NCI-H1417 treated with DMSO at 0.1 percent for 48 hours (cell line): Measurements from ENCODE around the gene ZFYVE1.
"Not testable (repeated sequence)": the region's sequence is repeated elsewhere in the genome, so short reads cannot be mapped to it uniquely, and the experiment has no call there.

Experiments used
- DNase-seq: peaks from one replicate; lab custom pipeline; 2025; lab: John Stamatoyannopoulos, UW

ZFYVE1 gene

DNA sequence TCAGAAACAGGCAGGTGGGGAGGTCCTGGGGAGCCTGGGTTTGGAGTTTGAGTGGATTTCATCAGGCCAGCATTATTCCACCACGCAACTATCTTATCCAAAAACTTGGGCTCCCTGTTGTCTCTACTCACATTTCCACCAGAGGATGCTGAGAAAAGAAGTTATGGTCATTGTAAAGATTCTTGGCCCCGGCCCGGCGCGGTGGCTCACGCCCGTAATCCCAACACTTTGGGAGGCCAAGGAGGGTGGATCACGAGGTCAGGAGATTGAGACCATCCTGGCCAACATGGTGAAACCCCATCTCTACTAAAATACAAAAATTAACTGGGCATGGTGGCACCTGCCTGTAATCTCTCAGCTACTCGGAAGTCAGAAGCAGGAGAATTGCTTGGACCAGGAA is 70.2 kb downstream of the ZFYVE1 start:
- not testable (repeated sequence) for DNase-seq

DNA sequence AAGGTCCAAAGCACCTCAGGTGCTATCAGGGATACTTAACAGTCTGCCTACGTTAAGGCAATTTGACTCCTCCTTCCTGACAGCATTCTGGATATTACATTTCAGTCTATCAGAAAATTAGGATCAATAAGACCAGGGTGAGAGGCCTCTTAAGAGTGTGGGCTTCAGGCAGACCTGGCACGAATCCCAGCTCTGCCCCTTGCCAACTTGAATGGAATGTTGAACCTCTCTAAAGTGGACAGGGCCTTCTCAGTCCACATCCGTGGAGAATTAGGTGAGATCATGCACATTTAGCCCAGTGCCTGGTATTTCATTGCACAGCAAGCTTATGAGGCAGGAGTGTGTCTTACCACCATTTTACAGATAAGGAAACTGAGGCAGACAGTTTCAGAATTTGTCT is 74.7 kb downstream of the ZFYVE1 start:
- no peak for DNase-seq

DNA sequence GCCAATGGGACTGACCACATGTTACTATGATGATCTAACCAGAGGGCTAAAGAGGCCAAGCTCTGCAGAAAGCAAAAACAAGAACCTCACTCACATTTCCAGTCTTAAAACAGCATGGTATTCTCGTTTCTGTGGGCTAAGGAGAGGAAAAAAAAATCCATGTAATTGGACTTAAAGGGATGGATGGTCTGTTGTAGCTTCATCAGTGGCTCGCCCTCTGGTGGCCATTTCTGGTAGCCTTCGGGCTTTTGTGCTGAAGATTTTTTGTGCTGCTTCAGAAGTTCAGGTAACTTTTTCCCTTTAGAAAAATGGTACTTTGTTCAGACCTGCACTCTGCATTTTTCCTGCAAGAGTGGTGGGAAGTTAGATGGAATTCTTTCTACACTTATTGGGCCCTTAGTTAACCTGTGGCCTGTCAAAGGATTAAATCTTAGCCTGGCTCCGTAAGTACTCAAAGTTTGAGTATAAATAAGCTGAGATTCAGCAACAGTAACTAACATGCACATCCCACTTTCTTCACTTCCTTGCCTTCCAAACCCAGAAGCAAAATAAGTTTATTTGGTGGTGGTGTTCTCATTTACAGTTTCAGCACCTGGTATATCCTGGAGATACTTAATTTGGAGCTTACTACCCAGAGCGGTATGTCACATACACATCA is 78.3 kb downstream of the ZFYVE1 start:
- DNase-seq, result no peak

DNA sequence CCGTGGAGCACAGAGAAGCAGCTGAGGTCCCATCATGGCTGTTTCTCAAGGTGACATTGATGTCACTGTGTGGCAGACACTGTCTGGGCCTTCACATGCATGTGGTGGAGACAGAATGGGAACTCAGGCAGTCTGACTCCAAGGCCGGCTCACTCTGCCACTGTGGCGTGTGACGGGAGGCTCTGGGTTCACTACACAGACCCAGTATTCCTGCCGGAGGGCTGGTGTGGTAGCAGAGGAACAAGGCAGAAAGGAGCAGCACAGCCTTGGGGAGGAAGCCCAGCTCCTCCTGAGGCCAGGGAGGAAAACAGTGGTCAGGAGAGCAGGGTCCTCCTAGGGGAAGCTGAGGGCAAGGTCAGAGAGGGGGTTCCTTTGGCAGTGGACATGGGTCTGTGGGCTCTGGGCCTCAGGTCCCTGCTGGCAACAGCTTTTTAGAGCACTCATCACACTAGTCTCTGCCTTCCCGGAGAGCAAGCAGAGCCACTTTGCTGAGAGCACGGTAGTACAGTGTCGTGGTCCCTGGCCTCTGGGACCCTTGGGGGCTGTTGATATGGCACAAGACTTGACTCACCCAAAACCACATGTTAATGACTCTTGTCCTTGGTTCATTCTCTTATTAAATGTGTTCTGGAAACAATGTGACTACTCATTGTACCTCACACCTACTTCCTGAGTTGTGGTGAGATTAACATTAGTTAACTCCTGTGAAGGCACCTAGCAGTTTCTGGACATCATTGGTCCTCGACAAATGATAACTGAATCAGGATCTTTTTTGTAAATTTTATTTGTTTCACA is 79.3 kb downstream of the ZFYVE1 start:
- no peak for DNase-seq

DNA sequence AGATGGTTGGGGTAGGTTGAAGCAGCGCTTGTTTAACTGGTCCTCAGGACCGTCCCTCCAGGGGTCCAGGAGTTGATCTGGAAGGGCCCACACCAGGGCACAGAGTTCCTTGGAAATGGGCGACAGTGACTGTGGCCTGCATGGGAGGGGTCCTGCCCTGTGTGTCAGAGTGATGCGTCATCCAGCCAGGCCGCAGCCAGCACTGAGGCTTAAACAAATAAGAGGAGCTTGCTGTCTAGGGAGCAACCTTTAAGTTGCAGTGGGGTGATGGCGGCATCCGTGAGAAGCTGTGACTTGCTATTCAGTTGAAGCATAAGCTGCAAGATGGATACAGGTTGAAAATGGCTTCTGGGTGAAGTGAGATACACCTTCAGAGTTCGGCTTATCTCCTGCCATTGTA is 80.4 kb downstream of the ZFYVE1 start:
- DNase-seq, result no peak

DNA sequence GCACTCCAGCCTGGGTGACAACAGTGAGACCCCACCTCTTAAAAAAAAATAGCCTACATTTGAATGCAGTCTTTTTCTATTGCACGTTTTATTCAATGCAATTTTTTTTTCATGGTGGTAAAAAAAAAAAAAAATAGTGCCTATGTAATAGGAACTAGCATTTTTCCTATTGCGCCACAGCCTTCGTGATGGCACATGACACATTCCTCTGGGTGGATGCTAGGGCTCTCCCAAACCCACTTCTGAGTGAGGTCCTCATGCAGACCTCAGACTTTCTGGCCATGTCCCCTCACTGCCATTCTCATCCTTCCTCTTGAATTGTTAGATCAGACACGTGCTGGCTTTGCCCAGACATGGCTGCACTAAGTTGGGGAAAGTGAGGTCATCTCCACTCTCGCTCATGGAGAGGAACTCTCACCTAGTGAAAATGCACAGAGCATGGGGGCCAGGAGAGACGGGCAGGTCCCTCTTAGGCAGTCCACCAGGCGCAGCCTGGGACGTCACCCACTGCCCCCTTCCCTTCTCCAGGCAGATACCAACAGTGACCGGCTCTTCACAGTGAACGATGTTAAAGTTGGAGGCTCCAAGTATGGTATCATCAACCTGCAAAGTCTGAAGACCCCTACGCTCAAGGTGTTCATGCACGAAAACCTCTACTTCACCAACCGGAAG is 81.4 kb downstream of the ZFYVE1 start:
- DNase-seq, result no peak

DNA sequence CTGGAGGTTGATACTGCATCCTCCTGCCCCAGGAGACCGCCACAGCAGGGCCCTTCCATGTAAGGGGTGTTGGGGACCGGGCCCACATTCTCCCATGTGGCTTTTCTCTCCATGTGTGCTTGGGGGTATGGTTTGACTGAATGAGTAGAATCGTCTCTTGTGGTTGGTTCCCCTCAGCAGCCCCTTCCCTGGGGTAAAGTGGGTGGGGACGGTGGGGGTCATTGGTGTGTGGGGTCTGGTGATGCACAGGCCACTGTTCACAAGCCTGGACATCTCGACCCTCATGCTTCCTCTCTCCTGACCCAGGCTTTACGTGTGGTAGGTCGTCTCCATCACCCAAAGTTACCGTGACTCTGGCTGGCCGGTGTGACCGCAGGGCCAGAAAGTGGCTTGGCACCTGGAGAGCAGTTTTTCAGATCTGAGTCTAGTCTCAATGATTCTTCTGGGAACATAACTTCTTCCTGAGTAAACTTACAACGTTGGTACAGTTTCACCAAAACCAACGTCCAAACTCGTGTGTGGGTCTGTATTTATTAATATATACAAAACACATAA is 83.0 kb downstream of the ZFYVE1 start:
- no peak for DNase-seq

DNA sequence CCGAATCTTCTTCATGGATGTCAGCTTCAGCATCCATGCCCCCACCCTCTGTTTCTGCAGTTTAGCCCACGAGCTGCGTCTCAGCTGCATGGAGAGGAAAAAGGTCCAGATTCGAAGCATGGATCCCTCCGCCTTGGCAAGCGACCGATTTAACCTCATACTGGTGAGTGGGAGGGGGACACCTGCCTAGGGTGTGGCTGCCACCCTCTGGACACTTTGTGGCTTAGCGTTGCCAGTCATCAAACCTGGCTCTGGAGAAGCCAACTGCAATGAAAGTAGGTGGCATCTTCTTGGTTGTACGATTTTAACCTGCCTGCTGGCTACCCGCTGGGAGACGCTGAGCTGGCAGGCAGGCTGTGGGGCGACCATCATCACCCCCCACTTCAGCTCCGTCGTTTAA is 84.0 kb downstream of the ZFYVE1 start:
- DNase-seq, result no peak

DNA sequence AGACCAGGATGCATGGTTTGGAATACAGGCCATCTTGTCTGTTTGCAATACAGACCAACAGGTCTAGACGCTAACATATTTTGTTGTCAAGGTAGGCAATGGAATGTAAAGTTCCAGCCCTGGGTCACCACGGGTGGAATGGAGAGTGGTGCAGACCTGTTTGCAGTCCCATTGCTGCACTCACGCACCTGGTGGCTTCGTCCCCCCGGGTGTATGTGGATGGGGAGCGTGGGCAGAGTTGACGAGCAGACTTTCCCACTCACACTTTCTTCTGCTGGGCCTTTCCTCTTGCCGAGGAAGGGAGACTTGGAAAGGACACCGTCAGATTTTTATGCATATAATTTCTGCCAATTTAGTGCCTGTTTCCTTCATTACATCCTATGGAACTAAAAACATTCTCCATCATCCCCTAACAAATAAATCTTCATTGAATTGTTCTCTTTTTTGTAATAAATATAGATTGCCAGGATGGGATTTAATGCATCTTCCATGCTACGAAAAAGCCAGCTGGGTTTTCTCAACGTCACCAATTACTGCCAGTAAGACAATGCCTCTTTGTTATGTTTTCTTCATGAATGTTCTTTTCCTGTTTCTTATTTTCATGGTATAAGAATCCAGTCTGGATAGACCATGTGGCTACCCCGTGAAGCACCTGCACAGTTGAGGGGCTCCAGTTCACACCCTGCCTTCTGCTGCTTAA is 85.5 kb downstream of the ZFYVE1 start:
- DNase-seq, result no peak

DNA sequence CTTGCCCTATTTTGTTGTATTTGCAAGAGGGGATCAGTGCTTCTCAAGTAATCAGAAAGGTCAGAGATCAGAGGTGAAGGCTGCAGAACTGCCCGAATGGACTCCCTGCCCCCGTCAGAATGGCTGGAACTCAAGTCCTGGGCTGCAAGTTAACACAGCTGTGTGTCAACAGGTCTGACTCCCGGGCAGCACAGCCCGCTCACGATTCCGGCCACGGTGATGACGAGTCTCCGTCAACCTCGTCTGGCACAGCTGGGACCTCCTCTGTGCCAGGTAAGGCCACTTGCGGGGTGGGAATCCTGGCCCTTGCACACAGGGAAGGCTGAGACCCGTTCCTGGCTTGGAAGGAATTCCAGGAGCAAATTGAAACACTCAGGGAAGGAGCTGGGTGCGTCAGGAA is 87.3 kb downstream of the ZFYVE1 start:
- DNase-seq, result no peak

DNA sequence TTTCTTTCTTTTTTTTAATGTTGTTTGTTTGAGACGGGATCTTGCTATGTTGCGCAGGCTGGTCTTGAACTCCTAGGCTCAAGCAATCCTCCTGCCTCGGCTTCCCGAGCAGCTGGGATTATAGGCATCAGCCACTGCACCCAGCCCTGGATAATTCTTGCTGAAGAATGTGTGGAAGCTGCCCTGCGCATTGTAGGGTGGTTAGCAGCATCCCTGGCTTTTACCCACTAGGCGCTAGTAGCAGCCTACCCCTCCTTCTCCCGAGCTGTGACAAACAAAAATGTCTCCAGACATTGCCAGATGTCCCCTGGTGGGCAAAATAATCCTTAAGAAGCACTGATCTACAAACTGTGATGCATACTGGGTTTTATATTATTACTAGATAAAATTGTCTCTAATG is 94.0 kb downstream of the ZFYVE1 start:
- no peak for DNase-seq

DNA sequence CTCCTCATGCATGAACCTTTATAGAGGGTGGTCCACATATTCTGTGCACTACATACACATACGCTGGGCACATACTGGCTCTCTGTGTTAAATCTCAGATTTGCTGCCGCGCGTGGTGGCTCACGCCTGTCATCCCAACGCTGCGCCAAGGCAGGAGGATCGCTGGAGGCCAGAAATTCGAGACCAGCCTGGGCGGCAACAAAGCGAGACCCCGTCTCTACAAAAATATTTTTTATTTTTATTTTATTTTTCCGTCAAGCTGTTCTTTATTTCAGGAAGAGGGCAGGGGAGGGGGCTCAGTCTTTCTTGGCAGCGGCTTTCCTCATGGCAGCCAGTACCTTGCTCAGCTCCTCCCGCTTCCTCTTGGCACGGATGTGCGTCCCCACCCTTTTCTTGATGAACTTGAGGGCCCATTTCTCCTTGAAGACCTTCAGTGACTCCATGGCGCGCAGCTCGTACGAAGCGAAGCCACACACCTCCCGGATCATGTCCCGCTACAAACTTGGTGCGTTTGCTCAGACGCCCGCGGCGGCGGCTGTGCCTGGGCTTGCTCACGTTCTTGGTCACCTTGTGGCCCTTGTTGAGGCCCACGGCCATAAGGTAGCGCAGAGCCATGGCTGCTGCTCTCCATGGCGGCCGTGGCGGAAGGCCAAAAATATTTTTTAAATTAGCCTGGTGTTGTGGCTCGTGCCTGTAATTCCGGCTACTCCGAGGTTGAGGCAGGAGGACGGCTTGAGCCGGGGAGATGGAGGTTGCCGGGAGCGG is 97.4 kb downstream of the ZFYVE1 start:
- DNase-seq, result no peak

DNA sequence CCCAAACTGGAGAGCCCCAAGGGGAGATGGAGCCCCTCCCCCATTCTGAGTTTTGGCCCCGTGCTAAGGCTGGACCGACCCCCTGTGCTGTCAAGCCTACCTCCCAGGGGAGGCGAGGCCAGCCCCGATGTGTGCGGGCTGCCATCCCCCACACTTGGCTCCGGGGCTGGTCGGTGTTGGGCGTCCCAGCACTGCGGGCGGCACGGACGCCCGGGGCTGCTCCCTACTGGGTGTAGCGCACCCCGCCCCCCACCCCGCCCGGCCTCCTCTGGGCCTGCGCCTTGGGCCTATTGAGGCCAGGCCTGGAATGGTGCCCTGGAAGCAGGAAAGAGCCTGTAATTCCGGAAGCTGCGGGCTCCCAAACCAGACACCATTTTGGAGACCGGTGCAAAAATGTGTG is 98.0 kb downstream of the ZFYVE1 start:
- no peak for DNase-seq

DNA sequence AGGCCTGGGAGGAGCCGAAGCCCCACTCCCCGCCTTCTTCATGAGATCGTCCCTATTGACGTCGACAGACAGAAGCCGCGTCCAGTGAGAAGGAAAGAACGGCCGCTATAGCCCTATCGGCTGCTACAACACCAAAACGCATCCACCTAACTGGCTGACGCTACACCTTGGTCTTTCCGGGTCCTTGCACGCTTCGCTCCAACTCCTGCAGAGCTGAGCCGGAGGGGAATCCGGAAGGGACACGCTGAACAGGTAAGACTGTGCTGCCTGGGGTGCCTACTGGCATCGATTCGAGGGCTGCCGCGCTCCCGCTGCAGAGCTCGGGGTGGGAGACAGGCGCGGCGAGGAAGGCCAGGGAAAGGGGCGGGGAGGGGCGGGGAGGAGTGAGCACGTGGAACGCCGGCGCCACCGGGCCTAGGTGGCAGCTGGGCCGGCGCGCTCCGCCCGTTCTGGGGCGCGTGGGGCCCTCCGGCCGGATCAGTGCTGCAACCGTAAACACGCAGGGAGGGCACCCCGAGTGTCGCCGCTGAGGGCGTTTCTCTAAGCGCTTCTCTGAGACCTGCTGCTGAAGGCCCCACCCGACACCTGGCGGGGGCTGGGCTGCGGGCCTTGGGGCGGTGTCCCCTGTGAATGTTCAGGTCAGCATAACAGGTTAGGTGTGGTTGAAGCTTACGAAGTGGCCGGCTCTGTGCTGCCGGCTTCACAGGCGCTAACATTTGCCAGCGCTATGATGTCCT is 100.4 kb downstream of the ZFYVE1 start, which contains the start of gene DCAF4:
Gene DCAF4, plus strand, starts transcription at position 173 of the 737 bp plus-strand sequence. CDS start 11,515 bp downstream, outside the sequence.
- DNase-seq, result peak; percentile 94

DNA sequence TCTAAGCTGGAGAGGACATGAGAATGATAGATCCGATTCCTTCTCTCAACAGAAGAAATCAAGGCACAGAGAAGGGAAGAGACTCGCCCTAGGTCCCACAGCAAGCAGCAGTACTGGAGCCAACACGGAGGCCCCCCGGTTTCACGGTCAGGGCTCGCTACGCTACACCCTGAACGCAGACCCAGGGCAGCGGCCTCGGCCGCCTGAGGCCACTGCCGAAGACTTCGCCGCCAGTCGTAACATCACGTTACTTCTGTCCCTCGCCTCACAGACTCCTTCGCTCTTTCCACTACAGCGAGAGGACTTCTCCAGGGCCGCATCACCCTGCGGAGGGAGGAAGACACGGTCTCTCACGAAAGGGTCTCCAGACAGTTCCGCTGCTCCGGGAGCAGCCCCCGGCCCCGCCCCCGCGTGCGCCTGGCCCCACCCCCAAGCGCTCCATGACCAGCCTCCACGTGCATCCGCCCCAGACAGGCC is 101.1 kb downstream of the ZFYVE1 start:
- no peak for DNase-seq

DNA sequence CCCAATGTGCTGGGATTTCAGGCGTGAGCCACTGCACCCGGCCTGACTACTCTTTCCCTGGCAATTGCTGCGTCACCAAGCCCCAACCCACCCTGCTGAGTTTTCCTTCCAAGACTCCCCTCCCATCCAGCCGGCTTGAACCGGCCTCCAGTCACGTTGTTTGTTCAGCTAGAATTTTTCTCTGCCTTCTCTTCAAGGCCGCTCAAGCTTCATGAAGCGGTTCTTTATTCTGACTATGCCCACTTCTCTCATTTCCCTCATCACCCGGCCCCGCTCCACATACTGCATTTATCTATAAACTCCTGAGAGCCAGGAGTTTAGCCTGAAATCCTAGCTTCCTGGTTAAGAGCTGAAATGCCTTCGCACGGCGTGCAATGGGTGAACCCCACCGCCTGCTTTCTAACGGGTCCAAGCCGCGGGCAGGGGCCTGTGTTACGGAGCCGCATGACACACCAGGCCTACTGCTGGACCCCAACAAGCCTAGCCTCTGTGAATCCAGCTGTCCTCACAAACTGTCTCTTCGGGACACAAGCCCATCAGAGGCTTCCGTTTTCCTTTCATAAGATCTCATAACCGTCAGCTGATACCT is 101.6 kb downstream of the ZFYVE1 start:
- no peak for DNase-seq

DNA sequence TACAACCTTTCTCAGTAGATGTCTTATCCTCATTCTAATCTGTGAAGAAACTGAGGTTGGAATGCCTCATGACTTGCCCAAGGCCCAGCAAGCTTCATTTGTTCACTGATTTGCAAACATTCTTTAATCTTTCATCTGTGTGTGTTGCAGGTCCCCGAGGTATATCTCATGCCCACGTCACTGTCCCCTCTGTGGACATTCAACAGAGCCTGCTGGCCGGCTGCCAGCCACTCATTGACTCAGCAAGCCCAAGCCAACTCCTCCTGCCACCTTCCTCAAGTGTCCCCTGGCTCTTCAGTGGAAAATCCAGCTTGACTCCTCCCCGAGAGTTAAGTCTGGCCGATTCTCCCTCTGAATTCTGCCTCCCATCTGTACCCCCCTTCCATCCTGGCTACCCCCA is 102.6 kb downstream of the ZFYVE1 start:
- DNase-seq, result no peak

DNA sequence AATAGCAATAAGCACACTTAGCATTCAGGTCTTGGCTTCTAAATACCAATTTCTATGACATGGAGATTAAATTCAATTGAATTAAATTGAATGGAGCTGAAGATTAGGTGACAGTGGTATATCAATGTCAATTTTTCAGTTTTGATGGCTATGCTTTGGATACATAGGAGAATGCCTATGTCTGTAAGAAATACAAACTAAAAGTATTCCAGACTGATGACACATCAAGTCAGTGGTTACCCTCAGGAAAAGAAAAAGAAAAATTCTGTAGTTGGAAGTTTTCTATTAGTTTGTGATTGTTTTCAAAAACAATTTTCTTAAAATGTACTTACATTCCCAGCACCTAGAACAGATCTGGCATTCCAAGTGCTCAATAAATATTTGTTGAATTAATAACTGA is 105.5 kb downstream of the ZFYVE1 start:
- no peak for DNase-seq

DNA sequence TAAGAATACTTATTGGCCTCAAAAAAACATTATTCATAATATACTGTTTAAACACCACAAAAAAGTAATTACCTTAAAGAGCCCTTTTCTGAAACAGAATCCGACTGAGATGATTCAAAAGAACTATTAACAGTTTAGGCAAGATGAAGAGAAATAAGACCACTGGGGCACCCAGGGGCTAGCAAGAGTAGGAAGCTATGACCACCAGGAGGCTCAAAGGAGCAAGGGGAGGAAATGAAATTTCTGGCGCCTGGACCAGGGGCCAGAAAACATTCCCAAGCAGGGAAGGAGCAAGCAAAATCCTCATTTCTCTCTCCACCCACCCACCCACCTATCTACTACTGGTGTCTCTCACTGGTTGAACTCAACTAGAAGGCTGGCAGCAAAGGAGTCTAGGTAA is 106.9 kb downstream of the ZFYVE1 start:
- DNase-seq, result no peak
